Activated CD4-positive, alpha-beta T cell treated with anti-CD3 and anti-CD28 coated beads, Interleukin-2, Interleukin-6, amounts not matched to agents 100 ng/mL and 50 ng/mL, durations not matched to agents 16 hours and 8 hours (primary cell): ENCODE data around the gene CDH24.
A peak's percentile ranks its signal among the peaks of the same experiment; 100 is the strongest.
"Not testable (repeated sequence)": the region's sequence is repeated elsewhere in the genome, so short reads cannot be mapped to it uniquely, and the experiment has no call there.

ENCODE experiments used
- DNase-seq: peaks from one replicate; pipeline ENCODE4 v3.0.0-alpha.2; 2020

CDH24 gene

DNA sequence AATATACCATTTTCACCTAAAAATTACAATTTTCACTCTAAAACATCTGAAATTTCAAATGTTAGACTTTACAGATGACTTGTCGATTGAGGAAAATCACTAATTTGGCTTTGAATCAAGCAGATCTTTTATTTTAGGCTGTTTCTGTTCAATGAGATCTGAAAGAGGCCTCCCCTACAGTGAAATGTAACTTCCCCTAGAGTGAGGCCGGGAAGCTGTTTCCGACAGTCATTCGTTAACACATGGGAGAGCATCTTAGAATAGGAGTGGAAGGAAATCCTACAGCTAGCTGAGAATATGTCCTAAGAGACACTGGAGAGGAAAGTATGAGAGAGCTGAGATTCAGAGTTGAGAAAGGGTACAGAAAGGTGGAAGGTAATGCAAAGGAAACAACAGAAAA lies 41.7 kb downstream of the CDH24 start:
- DNase-seq = no peak

- DNase-seq = not testable (repeated sequence)
Observed at GRCh38 chr14:23013749-23014054, 43.6 kb downstream of the CDH24 start.

- no peak for DNase-seq
Observed at GRCh38 chr14:23013054-23013748, 44.1 kb downstream of the CDH24 start.

GRCh38 chr14:23009939-23010726 lies 47.2 kb downstream of the CDH24 start, which contains the start of gene C14orf93:
TSS of gene C14orf93 (minus strand) at chr14:23010143. CDS start at chr14:22999023, 11,120 bp downstream.
- peak; percentile 89 for DNase-seq

GRCh38 chr14:23009483-23009938 lies 47.8 kb downstream of the CDH24 start:
- no peak for DNase-seq

DNA sequence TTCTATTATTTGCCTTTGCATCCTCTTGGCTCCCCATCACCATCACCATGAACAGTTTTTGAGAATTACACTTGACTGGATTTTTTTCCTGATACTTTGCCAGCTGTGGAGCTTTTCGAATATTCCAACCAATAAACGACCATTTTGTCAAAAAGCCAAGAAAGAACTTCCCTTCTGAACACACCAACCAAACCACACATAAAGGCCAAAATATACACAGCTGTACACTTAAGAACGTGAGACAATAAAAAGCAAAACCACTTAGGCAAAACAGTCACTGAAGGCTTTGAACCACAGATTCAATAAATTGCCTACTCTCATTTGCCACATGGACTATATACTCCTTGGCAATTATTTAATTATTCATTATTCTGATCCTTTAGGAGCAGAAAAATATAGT lies 48.5 kb downstream of the CDH24 start:
- DNase-seq = peak; percentile 18

- DNase-seq = peak; percentile 99
Observed at GRCh38 chr14:23006544-23007419, 50.5 kb downstream of the CDH24 start.

- no peak for DNase-seq
Observed at GRCh38 chr14:23006188-23006534, 51.2 kb downstream of the CDH24 start.

DNA sequence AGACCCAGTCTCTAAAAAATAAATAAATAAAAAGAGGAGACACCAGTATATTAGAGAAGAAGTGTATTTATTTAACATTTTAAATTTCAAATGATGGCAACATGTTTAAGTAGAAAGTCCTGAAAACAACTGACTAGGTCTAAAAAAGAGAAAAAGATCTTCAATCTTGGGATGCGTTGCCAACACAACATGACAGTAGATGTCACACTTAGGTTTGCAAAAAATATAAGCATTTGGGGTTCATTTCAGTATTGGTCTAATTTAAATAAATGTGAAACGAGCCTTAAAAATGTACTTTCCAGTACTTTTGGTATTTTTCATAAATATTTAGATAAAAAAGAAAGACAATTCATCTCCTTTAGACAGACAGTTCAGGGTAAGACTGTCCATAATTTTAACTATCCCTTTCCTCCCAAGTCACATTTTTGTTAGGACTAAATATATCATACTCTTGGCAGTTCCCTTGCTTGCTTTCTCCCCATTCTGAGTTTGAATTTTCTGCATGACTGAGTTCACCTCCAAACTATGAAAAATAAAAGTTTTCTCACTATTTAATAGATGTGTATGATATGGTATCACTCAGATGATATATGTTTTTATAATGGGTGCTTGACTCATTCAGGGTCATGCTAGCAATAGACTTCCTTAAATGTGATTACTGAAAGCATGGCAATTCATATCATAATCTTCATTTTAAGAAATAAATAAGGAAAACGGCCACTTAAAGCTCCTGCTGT lies 51.7 kb downstream of the CDH24 start:
- no peak for DNase-seq

DNA sequence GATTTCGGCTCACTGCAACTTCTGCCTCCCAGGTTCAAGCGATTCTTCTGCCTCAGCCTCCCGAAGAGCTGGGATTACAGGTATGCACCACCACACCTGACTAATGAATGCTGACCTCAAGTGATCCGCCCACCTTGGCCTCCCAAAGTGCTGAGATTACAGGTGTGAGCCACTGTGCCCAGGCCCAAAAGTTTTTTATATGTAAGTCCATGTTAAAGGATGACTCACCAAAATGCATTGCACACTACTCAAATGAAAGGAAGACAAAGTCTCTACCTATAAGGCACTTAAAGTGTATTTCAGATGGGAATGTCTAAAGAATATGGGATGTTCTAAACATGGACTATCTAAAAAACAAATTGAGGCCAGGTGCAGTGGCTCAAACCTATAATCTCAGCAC lies 53.0 kb downstream of the CDH24 start:
- DNase-seq = not testable (repeated sequence)

GRCh38 chr14:23002592-23002991 lies 54.7 kb downstream of the CDH24 start:
- DNase-seq = no peak

- no peak for DNase-seq
Observed at GRCh38 chr14:23000860-23001259, 56.5 kb downstream of the CDH24 start.

DNA sequence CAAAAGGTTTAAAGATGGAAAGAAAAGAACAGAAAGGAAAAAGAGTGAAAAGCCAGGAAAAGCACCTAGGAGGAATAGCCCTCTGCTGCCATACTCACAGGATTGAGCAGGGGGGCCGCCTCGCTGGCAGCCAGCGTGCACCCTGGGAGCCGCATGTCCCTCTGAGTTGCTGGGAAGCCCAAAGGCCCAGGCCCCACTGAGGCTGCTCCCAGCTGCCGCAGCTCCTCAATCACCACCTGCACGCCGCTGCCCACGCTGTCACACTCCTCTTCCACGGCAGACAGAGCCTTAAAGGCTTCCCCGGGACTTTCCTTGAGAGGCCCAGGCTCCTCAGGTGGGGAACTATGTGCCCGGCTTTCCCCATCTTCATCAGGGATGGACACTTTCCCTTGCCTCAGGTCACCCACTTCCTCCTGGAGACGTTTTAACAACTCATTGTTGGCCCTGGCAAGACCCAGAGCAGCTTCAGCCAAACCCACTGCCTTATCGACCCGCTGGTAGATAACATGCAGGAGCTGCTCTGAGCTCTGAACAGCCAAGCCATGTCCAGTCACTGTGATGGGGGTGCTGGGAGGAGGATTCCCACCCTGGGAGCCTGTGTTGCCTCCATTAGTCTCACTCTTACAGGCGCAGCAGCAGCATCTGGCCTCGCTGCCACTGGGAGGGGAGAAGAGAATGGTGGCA lies 58.8 kb downstream of the CDH24 start:
- DNase-seq = no peak

GRCh38 chr14:22997676-22998323 lies 59.5 kb downstream of the CDH24 start:
- no peak for DNase-seq
